ENCODE measurements around the gene TMEM178B. TPM values are rescaled to one million over a fixed set of nuclear protein-coding genes. Genes with fewer than 3 reads are reported as not detected.

Gene TMEM178B
- polyA plus RNA-seq, 1 experiment, result 0.01 TPM

- Histone ChIP-seq H3K4me3 (ENCODE audit: low read depth, low read length) (no peak overlapping the region), H3K27ac (ENCODE audit: low read depth, low read length) (no peak overlapping the region), H3K9me3 (ENCODE audit: control insufficient read depth, insufficient read depth, low read length) (no peaks in the 10 kb centered on the region; the same call in 1 of the 2 replicates), H3K27me3 (ENCODE audit: control insufficient read depth, insufficient read depth, low read length) (no peaks in the 10 kb centered on the region)
- ChIA-PET POLR2A (no interaction called here), CTCF (no interaction called here)
- TF ChIP-seq CTCF (IDR thresholded peaks at IDR 0.05; ENCODE audit: low read depth, low read length), result no peak
- DNase-seq (ENCODE audit: low read depth, low spot score), result no peak
Observed at GRCh38 chr7:141263983-141264382, 190.1 kb downstream of the TMEM178B start.

- no peak for TF ChIP-seq CTCF (IDR thresholded peaks at IDR 0.05; ENCODE audit: low read depth, low read length)
- Histone ChIP-seq H3K4me3 (ENCODE audit: low read depth, low read length) (no peak overlapping the region), H3K9me3 (ENCODE audit: control insufficient read depth, insufficient read depth, low read length) (no peaks in the 10 kb centered on the region; the same call in 1 of the 2 replicates), H3K27me3 (ENCODE audit: control insufficient read depth, insufficient read depth, low read length) (no peaks in the 10 kb centered on the region), H3K27ac (ENCODE audit: low read depth, low read length) (no peak overlapping the region)
- CTCF ChIA-PET, result no interaction called here
- POLR2A ChIA-PET, result no interaction called here
- DNase-seq (ENCODE audit: low read depth, low spot score), result no peak
Observed at GRCh38 chr7:141264511-141264910, 190.6 kb downstream of the TMEM178B start.

GRCh38 chr7:141265668-141266067 is 191.8 kb downstream of the TMEM178B start:
- no peak for DNase-seq (ENCODE audit: low read depth, low spot score)
- Histone ChIP-seq H3K4me3 (ENCODE audit: low read depth, low read length) (no peak overlapping the region), H3K9me3 (ENCODE audit: control insufficient read depth, insufficient read depth, low read length) (no peaks in the 10 kb centered on the region; the same call in 1 of the 2 replicates), H3K27me3 (ENCODE audit: control insufficient read depth, insufficient read depth, low read length) (no peaks in the 10 kb centered on the region), H3K27ac (ENCODE audit: low read depth, low read length) (no peak overlapping the region)
- CTCF ChIA-PET, result no interaction called here
- POLR2A ChIA-PET, result no interaction called here
- TF ChIP-seq CTCF (IDR thresholded peaks at IDR 0.05; ENCODE audit: low read depth, low read length), result no peak

- TF ChIP-seq CTCF (IDR thresholded peaks at IDR 0.05; ENCODE audit: low read depth, low read length), result no peak
- no peaks in the 10 kb centered on the region; the same call in 1 of the 2 replicates for H3K9me3 ChIP-seq (ENCODE audit: control insufficient read depth, insufficient read depth, low read length)
- CTCF ChIA-PET, result interaction anchor here (0.8 kb wide), 1 partner anchor 265 kb away, joined by 4 read pairs; no protein-coding TSS in a partner anchor
- POLR2A ChIA-PET, result no interaction called here
- H3K27me3 ChIP-seq (ENCODE audit: control insufficient read depth, insufficient read depth, low read length), result no peaks in the 10 kb centered on the region
- no peak overlapping the region for H3K27ac ChIP-seq (ENCODE audit: low read depth, low read length)
- H3K4me3 ChIP-seq (ENCODE audit: low read depth, low read length), result no peak overlapping the region
- no peak for DNase-seq (ENCODE audit: low read depth, low spot score)
Observed at GRCh38 chr7:141268614-141269013, 194.8 kb downstream of the TMEM178B start.

GRCh38 chr7:141271451-141271850 is 197.6 kb downstream of the TMEM178B start:
- H3K27ac ChIP-seq (ENCODE audit: low read depth, low read length), result no peak overlapping the region
- no peak for TF ChIP-seq CTCF (IDR thresholded peaks at IDR 0.05; ENCODE audit: low read depth, low read length)
- no peak overlapping the region for H3K4me3 ChIP-seq (ENCODE audit: low read depth, low read length)
- CTCF ChIA-PET, result no interaction called here
- peaks cover 4% of the 10 kb centered on the region; the same call in 1 of the 2 replicates for H3K9me3 ChIP-seq (ENCODE audit: control insufficient read depth, insufficient read depth, low read length)
- POLR2A ChIA-PET, result no interaction called here
- no peak for DNase-seq (ENCODE audit: low read depth, low spot score)
- no peaks in the 10 kb centered on the region for H3K27me3 ChIP-seq (ENCODE audit: control insufficient read depth, insufficient read depth, low read length)
